ENCODE results near the gene LSR.

DNA sequence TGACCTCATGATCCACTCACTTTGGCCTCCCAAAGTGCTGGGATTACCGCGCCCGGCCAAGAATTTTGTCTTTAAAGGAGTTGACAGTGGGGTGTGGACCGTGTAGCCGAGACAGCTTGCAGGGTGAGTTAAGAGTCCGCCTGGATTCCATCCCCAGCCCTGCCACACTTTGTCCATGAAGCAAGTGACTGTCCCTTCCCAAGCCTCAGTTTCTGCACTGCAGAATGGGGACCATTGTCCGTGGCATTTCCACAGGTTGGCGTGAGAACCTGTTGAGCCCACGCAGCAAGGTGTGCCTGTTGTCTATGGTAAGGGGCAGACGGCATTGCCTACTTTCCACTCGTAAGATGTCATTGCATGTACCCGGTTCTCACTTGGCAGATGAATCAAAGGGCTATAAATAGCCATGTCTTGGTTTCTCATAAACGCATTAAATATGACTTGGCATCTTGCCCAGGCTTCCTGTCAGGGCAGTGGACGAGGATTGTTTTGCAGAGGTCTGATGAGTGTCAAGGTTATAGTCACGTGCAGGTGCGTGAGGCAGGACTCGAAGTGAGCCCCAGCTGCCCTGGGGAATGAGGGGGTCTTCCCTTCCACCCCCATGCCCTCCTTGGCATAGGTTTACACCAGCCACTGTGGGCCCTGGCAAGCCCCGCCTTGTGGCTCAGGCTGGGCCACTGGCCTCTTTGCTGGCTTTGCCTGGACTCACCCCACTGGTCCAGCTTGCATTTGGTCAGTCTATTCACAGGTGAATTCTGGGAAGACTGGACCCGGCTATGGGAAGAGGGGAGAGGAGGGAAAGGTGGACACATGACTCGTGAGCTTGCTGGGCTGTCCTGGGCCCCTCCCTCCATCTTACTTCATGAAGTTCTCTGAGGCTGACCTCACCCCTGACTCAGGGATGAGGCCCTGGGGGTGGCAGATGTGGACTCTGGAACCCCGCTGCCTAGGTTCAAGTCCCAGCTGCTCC lies 34.9 kb upstream of the LSR start:
- TF ChIP-seq, protein P1, sequence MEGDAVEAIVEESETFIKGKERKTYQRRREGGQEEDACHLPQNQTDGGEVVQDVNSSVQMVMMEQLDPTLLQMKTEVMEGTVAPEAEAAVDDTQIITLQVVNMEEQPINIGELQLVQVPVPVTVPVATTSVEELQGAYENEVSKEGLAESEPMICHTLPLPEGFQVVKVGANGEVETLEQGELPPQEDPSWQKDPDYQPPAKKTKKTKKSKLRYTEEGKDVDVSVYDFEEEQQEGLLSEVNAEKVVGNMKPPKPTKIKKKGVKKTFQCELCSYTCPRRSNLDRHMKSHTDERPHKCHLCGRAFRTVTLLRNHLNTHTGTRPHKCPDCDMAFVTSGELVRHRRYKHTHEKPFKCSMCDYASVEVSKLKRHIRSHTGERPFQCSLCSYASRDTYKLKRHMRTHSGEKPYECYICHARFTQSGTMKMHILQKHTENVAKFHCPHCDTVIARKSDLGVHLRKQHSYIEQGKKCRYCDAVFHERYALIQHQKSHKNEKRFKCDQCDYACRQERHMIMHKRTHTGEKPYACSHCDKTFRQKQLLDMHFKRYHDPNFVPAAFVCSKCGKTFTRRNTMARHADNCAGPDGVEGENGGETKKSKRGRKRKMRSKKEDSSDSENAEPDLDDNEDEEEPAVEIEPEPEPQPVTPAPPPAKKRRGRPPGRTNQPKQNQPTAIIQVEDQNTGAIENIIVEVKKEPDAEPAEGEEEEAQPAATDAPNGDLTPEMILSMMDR (IDR thresholded peaks at IDR 0.05; ENCODE audit: poor library complexity, severe bottlenecking): no peak
- no peak for TF ChIP-seq POLR2AphosphoS5 (IDR thresholded peaks at IDR 0.05)
- TF ChIP-seq RAD21 (conservative IDR thresholded peaks at IDR 0.05): no peak
- TF ChIP-seq MXI1 (conservative IDR thresholded peaks at IDR 0.05; ENCODE audit: poor library complexity, severe bottlenecking): no peak
- TF ChIP-seq EZH2 (IDR thresholded peaks at IDR 0.05; ENCODE audit: borderline replicate concordance, insufficient read depth, low read length, poor library complexity, severe bottlenecking): no peak
- no peak for TF ChIP-seq EP300 (conservative IDR thresholded peaks at IDR 0.05; ENCODE audit: poor library complexity, severe bottlenecking)
- TF ChIP-seq, protein P2, sequence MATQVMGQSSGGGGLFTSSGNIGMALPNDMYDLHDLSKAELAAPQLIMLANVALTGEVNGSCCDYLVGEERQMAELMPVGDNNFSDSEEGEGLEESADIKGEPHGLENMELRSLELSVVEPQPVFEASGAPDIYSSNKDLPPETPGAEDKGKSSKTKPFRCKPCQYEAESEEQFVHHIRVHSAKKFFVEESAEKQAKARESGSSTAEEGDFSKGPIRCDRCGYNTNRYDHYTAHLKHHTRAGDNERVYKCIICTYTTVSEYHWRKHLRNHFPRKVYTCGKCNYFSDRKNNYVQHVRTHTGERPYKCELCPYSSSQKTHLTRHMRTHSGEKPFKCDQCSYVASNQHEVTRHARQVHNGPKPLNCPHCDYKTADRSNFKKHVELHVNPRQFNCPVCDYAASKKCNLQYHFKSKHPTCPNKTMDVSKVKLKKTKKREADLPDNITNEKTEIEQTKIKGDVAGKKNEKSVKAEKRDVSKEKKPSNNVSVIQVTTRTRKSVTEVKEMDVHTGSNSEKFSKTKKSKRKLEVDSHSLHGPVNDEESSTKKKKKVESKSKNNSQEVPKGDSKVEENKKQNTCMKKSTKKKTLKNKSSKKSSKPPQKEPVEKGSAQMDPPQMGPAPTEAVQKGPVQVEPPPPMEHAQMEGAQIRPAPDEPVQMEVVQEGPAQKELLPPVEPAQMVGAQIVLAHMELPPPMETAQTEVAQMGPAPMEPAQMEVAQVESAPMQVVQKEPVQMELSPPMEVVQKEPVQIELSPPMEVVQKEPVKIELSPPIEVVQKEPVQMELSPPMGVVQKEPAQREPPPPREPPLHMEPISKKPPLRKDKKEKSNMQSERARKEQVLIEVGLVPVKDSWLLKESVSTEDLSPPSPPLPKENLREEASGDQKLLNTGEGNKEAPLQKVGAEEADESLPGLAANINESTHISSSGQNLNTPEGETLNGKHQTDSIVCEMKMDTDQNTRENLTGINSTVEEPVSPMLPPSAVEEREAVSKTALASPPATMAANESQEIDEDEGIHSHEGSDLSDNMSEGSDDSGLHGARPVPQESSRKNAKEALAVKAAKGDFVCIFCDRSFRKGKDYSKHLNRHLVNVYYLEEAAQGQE (IDR thresholded peaks at IDR 0.05; ENCODE audit: borderline replicate concordance): no peak
- no peak for TF ChIP-seq SMC3 (conservative IDR thresholded peaks at IDR 0.05; ENCODE audit: poor library complexity)
- no peak for TF ChIP-seq TAF1 (IDR thresholded peaks at IDR 0.05; ENCODE audit: low read depth)
